Fibroblast of mammary gland (primary cell): ENCODE data around the gene FEV.

Experiments
- DNase-seq: peaks from one replicate; pipeline ENCODE4 v3.0.0-alpha.2; 2010; ENCODE audit warnings: low read depth
- H3K4me3 ChIP-seq: 2 replicates; pipeline ENCODE4 v1.5.1; 2011; ENCODE audit warnings: low read depth, mild to moderate bottlenecking, low read length, moderate library complexity; ENCODE audit not compliant: control insufficient read depth
- TF ChIP-seq, protein P1 (sequence below): conservative IDR thresholded peaks from 2 replicates; pipeline ENCODE4 v1.5.1; 2011; ENCODE audit warnings: low read depth, low read length, inconsistent platforms; ENCODE audit not compliant: control insufficient read depth, insufficient read depth

The FEV gene

DNA sequence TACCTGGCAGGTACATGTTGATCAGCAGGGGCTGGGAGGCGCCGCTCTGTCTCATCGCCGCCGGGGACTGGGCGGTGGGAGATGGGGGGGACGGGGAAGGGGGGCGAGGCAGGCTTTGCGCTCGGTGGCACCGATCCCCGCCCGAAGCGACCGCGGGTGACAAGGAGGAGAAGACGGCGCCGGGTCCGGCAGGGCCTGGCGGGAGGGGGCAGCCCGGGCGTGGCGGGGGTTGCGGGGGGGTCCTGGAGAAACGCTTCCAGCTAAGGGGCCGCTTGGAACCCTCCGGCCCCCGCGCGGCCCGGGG, at the start of gene FEV:
Gene FEV (minus strand): TSS at position 164 of the 304 bp plus-strand sequence. CDS start 109 bp downstream, at position 55.
- no peak within 1 kb of the TSS for H3K4me3 ChIP-seq
- TF ChIP-seq, protein P1, sequence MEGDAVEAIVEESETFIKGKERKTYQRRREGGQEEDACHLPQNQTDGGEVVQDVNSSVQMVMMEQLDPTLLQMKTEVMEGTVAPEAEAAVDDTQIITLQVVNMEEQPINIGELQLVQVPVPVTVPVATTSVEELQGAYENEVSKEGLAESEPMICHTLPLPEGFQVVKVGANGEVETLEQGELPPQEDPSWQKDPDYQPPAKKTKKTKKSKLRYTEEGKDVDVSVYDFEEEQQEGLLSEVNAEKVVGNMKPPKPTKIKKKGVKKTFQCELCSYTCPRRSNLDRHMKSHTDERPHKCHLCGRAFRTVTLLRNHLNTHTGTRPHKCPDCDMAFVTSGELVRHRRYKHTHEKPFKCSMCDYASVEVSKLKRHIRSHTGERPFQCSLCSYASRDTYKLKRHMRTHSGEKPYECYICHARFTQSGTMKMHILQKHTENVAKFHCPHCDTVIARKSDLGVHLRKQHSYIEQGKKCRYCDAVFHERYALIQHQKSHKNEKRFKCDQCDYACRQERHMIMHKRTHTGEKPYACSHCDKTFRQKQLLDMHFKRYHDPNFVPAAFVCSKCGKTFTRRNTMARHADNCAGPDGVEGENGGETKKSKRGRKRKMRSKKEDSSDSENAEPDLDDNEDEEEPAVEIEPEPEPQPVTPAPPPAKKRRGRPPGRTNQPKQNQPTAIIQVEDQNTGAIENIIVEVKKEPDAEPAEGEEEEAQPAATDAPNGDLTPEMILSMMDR: no peak
- DNase-seq: no peak

DNA sequence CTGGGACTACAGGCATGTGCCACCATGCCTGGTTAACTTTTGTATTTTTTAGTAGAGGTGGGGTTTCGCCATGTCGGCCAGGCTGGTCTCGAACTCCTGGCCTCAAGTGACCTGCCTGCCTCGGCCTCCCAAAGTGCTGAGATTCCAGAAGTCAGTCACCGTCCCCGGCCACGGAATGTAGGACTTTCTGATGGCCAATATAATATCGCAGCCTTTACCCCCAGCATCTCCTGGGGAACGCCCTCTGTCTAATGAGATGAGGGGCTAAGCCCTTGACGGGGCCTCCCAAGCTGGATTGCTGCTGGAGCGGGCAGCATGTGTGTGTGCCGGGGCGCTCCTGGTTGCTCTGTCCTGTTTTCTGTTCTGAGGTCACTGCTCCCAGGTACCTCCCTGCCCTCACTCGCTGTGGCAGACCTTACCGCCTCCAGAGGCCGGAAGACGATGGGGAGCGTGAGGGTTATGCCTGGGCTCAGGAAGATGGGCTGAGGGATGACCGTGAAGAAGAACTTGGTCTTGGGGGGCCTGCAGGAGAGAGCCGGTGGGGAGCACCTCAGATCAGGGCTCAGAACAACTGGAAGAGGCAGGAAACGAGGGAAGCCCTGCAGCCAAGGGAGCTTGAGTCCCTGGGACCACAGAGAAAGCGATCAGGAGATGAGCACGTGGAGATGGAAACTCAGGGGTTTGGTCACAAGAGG, 47.2 kb upstream of the FEV start:
- TF ChIP-seq, protein P1: no peak
- no peak overlapping the region for H3K4me3 ChIP-seq
- DNase-seq: no peak

DNA sequence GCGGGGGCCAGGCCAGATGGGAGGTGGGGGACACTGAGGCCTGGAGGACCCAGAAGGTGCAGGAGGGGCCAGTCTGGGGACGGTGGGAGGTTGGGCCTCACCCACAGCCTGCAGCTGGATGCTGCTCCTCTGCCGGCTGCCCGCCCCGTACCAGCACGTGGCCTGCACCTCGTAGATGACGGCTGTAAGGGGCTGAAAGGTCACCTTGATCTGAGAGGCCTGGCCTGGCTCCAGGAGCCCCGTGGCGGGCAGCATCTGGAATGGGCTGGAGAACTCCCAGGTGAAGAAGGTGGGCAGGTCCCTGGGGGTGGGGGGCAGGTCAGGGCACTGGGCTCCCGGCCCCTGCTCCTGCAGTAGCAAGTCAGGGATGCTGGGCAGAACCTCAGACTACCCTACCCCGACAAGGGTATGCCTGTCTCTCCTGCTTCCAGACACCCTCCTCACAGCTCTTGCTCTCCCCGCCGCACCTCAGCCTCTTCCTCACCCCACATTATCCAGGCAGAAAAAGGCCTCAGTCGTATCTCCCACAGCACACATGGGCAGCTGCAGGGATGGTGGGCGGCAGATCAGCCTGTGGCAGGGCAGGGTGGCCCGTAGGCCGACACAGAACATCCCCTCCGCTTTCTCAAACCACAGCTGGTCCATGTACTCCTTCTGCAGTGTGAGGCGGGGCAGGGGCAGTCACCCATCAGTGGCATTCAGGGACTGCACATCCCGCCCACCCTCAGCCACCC, 46.2 kb upstream of the FEV start:
- DNase-seq: no peak
- TF ChIP-seq, protein P1: no peak
- no peak overlapping the region for H3K4me3 ChIP-seq

DNA sequence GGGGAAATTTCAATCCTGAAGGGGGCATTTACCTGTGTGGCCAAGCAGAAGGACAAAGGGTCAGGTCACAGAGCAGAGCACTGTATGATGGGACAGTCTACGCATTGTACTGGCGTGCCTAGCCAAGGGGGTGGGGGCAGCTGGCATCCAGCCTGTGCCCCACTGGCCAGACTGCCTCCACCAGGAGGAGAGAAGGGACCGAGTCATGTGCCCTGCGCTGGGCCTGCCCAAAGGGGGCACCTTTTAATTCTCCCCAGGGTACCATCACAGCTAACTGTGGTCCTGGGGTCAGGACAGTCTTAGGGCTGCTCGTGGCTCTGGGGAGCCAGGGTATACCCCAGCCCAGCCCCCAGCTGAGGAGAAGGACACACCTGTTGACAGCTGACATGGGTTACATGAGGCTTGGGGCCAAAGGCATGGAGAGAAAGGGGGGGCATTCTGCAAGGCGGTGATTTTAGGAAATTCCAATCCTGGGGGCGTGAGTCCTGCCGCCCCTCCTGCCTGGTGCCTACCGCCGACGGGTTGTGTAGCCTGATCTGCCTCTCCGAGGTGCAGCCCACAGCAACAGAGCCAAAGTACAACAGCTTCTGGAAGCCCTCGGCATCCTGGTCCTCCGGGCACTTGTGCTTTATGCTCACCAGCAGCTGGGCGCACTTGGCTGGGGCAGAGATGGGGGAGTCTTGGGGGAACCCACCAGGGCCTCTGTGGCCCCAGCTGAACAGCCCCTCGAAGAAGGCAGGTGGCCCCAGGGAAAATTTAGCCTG, 45.4 kb upstream of the FEV start:
- TF ChIP-seq, protein P1: no peak
- H3K4me3 ChIP-seq: no peak overlapping the region
- DNase-seq: no peak

DNA sequence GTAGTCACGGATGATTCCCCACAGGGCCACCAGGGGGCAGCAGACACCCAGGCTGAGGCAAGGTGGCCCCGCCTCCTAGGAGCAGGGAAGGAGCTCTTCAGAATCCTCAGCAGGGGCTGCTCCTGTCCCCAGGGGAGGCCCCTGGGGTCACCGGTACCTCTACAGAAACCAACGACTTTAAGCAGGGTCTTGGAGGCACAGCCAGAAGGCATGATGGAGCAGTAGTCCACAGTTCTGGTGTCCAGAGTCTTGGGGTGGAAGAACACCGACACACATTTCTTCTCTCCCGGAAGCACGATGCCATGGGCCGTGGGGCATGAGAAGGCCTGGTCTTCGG, 44.8 kb upstream of the FEV start:
- TF ChIP-seq, protein P1: peak; percentile 88
- no peak overlapping the region for H3K4me3 ChIP-seq
- peak; percentile 71 for DNase-seq

DNA sequence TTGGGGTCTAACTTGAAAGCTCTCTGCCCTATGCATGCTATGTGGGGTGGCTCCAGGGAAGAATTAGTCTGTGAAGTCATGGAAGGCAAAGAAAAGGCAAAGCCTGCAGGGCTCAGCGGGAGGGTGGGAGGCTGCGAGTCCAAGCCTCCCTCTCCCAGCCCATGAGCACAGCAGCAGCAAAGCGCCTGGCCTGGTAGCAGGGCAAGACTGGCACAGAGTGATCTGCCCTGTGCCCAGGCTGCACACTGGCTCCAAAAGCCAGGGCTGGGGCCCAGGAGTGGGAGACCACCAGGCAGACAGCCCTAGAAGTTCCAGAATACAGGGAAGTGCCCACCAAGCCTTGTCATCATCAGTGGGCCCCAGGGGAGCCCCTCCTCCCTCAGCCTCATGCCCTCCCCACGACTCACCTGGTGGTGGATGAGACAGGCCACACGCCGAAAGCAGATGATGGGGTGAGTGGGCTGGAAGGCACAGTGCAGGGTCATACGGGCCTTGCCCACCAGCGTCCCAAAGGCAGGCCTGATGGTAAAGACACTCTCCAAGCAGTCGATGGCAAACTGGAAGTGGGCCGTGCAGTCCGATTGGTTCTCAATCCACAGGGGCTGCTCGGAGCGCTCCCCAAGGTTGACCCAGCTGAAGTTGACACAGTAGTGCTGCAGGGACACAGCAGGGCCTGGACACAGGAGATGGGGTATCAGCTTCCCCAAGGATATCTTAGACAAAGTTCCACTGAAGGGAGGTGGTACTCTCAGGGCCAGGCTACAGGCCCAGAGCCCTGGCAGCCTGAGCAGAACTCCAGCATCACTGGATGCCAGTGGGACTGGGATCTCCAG, 44.2 kb upstream of the FEV start:
- no peak for DNase-seq
- TF ChIP-seq, protein P1: no peak

More for the DNA sequence above, 44.2 kb upstream of the FEV start:
- H3K4me3 ChIP-seq: no peak overlapping the region
